Breast epithelium (tissue), 4 donors: Measurements from ENCODE around the gene PXN. TPM values are rescaled to one million over a fixed set of nuclear protein-coding genes. Genes with fewer than 3 reads are reported as not detected.

ENCODE experiments used
- DNase-seq, 2 donors: peaks; one replicate each; pipeline ENCODE4 v3.0.0-alpha.2; 2019; ENCODE audit warnings: low spot score in 2 of 2
- H3K27ac ChIP-seq, 2 donors: fragments of 200-600 bp; sonication (generic) in 1 of 2; one replicate each; pipeline ENCODE4 v1.5.1; 2016 to 2019; ENCODE audit warnings: mild to moderate bottlenecking in 1 of 2
- H3K27me3 ChIP-seq, 2 donors: fragments of 200-600 bp; sonication (generic) in 1 of 2; one replicate each; pipeline versions ENCODE4 v1.5.1 to v1.6.0; 2017 to 2019; ENCODE audit warnings: control low read depth in 1 of 2, mild to moderate bottlenecking in 1 of 2
- H3K36me3 ChIP-seq: fragments of 200-600 bp; one replicate; pipeline ENCODE4 v1.5.1; 2019
- H3K4me1 ChIP-seq, 2 donors: fragments of 200-600 bp; sonication (generic); one replicate each; pipeline ENCODE4 v1.5.1; 2016 to 2019; ENCODE audit warnings: control low read depth in 1 of 2
- H3K4me3 ChIP-seq, 3 donors: fragments of 200-600 bp; sonication (generic); 1 replicate in 2 of 3; 2 replicates in 1 of 3; pipeline ENCODE4 v1.5.1; 2016 to 2019; ENCODE audit warnings: mild to moderate bottlenecking in 3 of 3, moderate library complexity in 2 of 3
- H3K9me3 ChIP-seq, 2 donors: fragments of 200-600 bp; sonication (generic) in 1 of 2; one replicate each; pipeline ENCODE4 v1.5.1; 2016 to 2019; ENCODE audit warnings: control low read depth in 1 of 2
- CTCF ChIP-seq, 3 donors: fragments of 450-650 bp; IDR thresholded peaks; one replicate each; pipeline ENCODE4 v1.5.1; 2016 to 2017; ENCODE audit warnings: antibody characterized with exemption in 3 of 3, mild to moderate bottlenecking in 3 of 3, moderate library complexity in 3 of 3
- POLR2A ChIP-seq: fragments of 450-650 bp; IDR thresholded peaks from one replicate; pipeline ENCODE4 v1.6.1; 2016; ENCODE audit warnings: antibody characterized with exemption, mild to moderate bottlenecking, moderate library complexity
- POLR2AphosphoS5 ChIP-seq, 3 donors: sonication (generic); formaldehyde crosslinking; IDR thresholded peaks; one replicate each; pipeline ENCODE4 v1.6.1; 2017; ENCODE audit warnings: antibody characterized with exemption in 3 of 3
- intact Hi-C: fragments of 100-400 bp; cut with DNase I; formaldehyde crosslinking; loops from one replicate; pipeline ENCODE4 v1.15.1; 2023; ENCODE audit warnings: low total_unique reads
- total RNA-seq, 3 donors: library from RNA; depleted of rRNA; stranded (reverse); fragments of >200 nt; gene quantifications; one replicate each; pipeline ENCODE4 v1.1.0, GENCODE V29; 2016

Gene PXN
- total RNA-seq, 3 donors from 2014 or later = 44.8 to 74.1 (median 53.9) TPM

DNA sequence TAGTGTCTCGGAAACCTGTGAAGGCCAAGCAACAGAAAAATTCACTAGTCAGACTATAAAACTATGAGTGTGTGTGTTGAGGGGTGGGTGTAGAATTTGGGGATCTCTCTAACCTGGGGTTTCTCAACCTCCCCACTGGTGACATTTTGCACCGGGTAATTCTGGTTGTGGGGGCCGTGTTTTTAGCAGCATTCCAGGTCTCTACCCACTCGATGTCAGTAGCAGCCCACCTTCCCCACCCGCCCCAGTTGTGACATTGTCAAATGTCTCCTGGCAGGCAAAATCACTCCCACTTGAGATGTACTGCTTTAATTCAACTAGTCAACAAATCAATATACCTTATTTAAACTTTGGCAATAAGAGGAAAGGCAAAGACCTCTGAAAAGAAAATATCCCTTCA lies 75.1 kb downstream of the PXN start:
- DNase-seq = no peak
- no peaks in the 10 kb centered on the region for H3K9me3 ChIP-seq
- H3K36me3 ChIP-seq = no peaks in the 10 kb centered on the region
- H3K27ac ChIP-seq = no peak overlapping the region
- TF ChIP-seq POLR2AphosphoS5 (IDR thresholded peaks at IDR 0.05) = no peak
- TF ChIP-seq POLR2A = no peak
- TF ChIP-seq CTCF (IDR thresholded peaks at IDR 0.05) = no peak
- H3K4me3 ChIP-seq = no peak overlapping the region
- peaks cover 4 to 13% of the 10 kb centered on the region in 2 donors for H3K4me1 ChIP-seq
- intact Hi-C loops = no loop called here
- H3K27me3 ChIP-seq = no peaks in the 10 kb centered on the region

GRCh38 chr12:120186654-120187053 lies 78.9 kb downstream of the PXN start:
- no peak overlapping the region for H3K4me3 ChIP-seq
- intact Hi-C loops = no loop called here
- TF ChIP-seq POLR2AphosphoS5 (IDR thresholded peaks at IDR 0.05) (no peak), POLR2A (no peak), CTCF (IDR thresholded peaks at IDR 0.05) (no peak)
- H3K36me3 ChIP-seq = peaks cover 21% of the 10 kb centered on the region
- no peaks in the 10 kb centered on the region for H3K4me1 ChIP-seq
- no peak for DNase-seq
- no peaks in the 10 kb centered on the region for H3K27me3 ChIP-seq
- no peak overlapping the region for H3K27ac ChIP-seq
- no peaks in the 10 kb centered on the region for H3K9me3 ChIP-seq

GRCh38 chr12:120183211-120183631 lies 82.3 kb downstream of the PXN start:
- intact Hi-C loops = no loop called here
- no peak overlapping the region for H3K4me3 ChIP-seq
- no peaks in the 10 kb centered on the region for H3K27me3 ChIP-seq
- H3K27ac ChIP-seq = peak overlapping the region in 1 of 2 donors; percentile 58
- H3K4me1 ChIP-seq = no peaks in the 10 kb centered on the region
- TF ChIP-seq POLR2A = no peak
- no peak for TF ChIP-seq POLR2AphosphoS5 (IDR thresholded peaks at IDR 0.05)
- no peak for TF ChIP-seq CTCF (IDR thresholded peaks at IDR 0.05)
- no peak for DNase-seq
- no peaks in the 10 kb centered on the region for H3K9me3 ChIP-seq
- peaks cover 21% of the 10 kb centered on the region for H3K36me3 ChIP-seq

- TF ChIP-seq POLR2AphosphoS5 (IDR thresholded peaks at IDR 0.05) (no peak), CTCF (IDR thresholded peaks at IDR 0.05) (peak in 1 of 3 donors; percentile 25), POLR2A (no peak)
- intact Hi-C loops = no loop called here
- Histone ChIP-seq H3K36me3 (peaks cover 21% of the 10 kb centered on the region), H3K4me3 (no peak overlapping the region), H3K9me3 (no peaks in the 10 kb centered on the region), H3K27ac (peak overlapping the region in 1 of 2 donors; percentile 58), H3K4me1 (no peaks in the 10 kb centered on the region), H3K27me3 (no peaks in the 10 kb centered on the region)
- DNase-seq = peak in 1 of 2 donors; percentile 57
Observed at GRCh38 chr12:120181991-120182631, 83.4 kb downstream of the PXN start.

DNA sequence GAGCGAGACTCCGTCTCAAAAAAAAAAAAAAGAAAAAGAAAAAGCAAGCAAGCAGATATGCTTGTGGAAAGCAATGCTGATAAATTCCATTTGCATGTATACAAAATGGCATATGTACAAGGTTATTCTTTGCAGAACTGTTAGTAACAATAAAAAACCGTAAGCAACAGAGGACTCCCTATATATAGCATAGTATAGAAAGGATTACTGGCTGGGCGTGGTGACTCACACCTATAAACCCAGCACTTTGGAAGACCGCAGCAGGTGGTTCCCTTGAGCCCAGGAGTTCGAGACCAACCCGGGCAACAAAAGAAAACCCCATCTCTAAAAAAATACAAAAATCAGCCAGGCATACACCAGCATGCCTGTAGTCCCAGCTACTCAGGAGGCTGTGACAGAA lies 84.6 kb downstream of the PXN start:
- Histone ChIP-seq H3K27me3 (no peaks in the 10 kb centered on the region), H3K9me3 (no peaks in the 10 kb centered on the region), H3K36me3 (peaks cover 21% of the 10 kb centered on the region), H3K27ac (no peak overlapping the region), H3K4me1 (no peaks in the 10 kb centered on the region), H3K4me3 (no peak overlapping the region)
- TF ChIP-seq POLR2A (no peak), POLR2AphosphoS5 (IDR thresholded peaks at IDR 0.05) (no peak), CTCF (IDR thresholded peaks at IDR 0.05) (no peak)
- intact Hi-C loops = no loop called here
- no peak for DNase-seq
